ENCODE data around the gene ABCC9.

ABCC9 gene

DNA sequence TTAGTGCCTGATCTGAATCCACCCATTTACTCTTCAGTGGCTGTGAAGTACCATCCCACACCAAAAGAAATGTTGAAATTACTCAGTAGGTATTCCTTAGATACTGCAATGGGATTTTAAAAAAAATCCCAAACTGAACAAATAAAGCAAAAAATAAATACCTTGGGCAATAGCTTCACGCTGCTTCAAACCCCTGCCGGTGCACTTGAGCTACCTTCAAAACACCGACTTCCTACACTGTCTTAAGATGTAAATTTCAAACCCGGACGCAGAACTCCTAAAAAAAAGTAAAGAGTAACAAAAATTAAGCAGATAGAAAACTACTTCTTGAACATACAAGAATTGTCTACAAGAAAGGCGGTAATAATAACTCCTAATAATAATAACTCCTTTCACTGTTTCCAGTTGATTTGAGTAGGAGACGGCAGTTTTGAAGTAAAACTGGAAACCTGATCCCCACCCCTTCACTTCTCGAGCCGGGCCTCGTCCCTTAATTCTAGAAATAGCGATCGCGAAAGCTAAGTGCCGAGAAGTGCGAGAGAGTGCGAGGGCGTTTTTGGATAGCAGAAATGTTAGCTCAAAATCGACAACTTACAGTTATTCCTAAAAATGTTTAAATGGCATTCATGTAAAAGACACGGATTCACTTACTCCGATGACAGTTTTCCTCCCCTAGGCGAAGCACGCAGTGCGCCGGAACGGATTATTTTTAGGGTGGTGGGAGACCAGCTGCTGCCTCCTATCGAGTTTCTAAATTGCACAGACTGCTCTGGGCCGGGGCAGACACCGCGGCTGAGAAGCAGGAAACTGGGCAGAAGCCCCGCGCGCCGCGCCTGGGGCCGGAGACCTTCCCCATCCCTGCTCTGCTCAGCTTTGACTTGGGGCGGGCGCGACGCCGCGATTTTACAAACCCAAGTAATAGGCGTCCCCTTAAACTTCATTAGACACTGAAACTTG lies at the start of gene ABCC9:
TSS of gene ABCC9 (minus strand) at position 878 of the 957 bp plus-strand sequence. CDS start 4,752 bp downstream, outside the sequence.
- DNase-seq, result no peak

DNA sequence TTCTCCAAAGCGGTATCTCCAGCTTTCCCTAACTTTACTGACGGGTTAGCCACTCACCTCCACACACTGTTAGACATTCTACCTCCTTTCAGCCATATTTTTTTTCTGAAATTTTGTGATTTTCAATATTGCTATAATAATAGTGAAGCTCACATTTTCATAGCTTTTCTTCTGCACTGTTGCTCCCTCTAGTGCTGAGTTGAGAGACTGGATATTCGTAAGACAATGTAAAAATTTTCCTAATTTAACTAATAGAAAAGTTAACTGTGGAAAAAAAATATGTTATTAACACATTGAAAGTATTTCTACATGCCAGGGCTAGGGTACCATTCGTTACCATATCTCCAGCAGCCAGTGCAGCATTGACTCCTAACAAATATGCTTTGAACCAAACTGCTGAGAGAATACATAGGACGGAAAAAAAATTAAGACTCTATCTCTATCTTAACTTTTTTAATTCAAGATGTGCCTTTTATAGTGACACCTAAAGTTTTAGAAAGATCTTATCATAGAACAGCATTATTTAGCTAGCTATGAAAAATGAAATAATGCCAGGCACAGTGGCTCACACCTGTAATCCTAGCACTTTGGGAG lies 48.7 kb upstream of the ABCC9 start:
- peak; percentile 2 for DNase-seq

DNA sequence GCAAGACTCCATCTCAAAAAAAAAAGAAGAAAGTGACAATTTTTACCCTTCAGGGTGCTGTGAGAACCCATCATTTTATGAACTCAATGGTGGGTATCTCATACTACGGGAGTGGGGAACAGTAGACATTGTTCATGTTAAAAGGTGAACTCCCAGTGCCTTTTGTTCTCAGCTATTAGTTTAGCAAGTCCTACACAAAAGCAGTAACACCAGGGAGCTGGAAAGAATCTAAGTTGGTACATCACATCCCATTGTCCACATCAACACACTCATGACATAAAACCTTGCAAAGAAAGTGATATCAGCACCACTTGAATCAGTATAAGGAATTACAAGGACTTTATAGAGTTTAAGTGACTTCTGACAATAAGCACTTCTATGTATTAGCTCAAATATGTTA lies 47.4 kb upstream of the ABCC9 start:
- no peak for DNase-seq

DNA sequence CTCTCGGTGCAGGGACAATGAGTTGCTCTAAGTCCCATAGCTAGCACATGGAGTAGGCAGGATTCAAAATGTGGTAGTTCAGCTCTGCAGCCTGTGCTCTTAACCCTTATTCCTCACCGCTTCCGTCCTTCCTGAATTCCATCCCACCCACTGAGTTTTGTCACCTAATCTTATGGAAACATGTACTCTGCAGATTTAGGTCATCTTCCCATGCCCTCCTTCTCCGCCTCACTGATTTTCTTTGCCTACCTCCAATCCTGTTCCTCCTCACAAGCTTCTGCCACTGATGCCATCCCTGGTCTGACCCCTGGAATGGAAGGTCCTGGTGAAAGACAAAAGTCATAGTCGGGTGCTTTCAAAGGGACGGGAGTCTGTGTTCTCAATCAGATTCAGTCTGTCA lies 46.5 kb upstream of the ABCC9 start:
- DNase-seq, result no peak

DNA sequence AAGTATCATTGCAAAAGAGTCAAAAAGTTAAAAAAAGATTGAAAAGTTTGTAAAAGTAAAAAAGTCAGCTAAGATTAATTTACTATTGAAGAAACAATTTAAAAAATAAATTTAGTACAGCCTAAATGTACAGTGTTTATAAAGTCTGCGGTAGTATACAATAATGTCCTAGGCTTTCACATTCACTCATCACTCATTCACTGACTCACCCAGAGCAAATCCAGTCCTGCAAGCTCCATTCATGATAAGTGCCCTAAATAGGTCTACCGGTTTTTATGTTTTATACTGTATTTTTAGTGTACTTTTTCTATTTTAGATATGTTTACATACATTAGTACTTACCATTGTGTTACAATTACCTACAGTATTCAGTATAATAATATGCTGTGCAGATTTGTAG lies 43.9 kb upstream of the ABCC9 start:
- no peak for DNase-seq

DNA sequence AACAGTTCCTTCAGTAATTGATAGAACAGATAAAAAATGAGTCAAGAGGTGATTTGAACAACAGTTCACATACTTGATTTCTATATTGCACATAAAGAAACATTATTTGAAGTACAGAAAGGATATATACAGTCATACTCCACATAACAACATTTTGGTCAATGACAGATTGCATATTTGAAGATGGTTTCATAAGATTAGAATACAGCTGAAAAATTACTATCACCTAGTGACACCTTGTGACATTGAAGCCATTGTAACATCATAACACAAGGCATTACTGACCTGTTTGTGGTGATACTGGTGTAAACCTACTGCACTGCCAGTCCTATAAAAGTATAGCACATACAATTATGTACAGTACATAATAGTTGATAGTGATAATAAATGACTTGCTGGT lies 43.1 kb upstream of the ABCC9 start:
- no peak for DNase-seq

DNA sequence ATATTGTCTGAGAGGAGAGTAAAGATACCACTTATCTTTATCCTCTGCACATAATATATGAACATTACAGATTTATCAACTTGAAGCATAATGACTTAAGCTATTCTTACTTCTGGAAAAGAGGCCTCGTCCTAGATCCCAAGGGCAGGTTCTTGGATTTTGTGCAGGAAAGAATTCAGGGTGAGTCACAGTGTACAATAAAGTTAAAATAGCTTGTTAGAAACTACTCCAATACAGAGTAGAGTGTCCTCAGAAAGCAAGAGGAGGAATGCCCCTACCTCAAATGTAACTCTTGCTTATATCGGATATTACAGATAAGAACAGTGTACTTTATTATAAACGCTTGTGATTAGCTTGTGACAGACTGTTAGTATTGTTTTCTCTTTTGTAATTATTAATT lies 41.9 kb upstream of the ABCC9 start:
- DNase-seq, result no peak

DNA sequence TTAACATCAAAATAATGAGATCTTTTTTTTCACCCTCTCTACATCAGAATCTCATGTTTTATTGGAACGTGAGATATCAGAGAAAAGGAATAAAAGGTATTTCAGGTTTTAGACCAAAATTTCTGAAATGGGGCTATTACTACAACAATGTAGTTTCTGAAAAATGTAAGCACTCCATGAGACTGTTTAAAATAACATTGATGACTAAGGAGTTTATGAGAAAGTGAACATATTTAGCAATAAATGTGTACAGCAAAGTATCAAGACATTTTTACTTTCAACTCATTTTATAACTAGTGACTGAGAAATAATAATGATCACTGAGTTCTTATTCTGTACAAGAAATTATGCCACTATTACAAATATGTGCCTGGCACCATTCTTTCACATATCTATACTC lies 39.3 kb upstream of the ABCC9 start:
- DNase-seq, result no peak

DNA sequence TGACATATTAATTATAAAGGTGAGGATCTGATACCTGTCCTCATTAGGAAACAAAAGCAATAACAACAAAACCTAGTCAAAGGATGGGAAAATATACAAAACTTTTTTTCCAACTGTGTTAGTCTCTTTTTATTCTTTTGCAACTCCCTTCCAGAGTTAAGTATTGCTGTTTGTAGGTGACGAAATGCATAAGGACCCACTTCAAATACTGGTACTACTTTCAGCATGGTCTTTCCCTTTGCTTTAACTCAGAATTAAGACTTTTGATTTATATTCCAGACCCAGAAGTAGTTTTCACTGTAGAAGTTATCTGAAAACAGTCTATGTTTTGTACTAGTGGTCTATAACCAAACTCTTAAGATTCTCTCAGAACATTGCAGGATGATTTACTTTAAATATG lies 34.1 kb upstream of the ABCC9 start:
- no peak for DNase-seq

DNA sequence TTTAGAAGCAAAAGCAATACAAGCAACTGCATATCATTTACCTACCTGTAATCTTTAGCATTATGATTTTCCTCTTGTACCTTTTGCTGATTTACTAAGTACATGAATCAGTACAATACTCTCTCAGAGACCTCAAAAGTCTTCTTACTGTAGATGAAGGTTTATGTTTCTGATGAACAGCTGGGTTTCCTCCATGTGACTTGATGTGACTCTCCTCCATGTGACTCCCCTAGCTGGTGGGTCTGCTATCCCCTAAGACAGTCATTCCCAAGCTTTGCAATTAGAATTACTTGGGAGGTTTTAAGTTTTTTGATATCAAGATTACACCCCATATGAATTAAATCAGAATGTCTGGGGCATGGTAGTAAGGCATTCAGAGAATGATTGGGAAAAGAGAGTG lies 32.0 kb upstream of the ABCC9 start:
- no peak for DNase-seq

DNA sequence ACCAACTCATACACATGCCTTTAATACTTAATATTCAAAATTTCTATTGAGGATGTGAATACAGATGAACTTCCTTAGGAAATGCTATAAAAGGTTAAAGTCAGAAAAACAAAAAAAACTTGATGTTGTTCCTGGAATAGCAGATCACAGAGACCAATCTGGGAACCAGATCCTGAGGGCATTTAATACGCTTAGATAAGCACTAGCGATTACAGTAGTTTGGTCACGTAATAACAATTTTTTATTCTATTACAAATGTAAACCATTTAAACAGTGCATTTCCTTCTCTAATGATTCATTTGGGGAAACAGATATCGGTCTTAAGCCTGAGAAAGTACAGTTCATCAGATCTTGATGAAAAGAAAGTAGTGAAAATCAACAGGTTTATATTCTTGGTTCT lies 30.8 kb upstream of the ABCC9 start:
- DNase-seq, result no peak

DNA sequence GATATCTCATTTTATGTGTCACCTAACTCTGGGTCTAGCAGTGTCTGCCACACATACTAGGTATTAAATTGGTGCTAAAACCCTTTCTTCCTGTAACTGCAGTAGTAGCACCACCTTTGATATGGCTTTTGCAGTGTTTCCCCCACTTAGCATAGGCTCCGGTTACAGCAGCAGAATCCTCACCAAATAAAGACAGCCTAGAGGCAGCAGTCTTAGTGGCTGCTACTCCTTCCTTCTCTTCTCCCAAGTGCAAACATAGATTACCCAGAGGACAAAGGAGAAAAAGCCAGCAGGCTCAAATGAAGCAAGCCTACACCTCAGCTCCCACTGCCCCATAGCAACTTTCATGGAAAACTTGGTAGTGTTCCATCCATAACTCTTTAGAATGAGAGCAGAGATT lies 30.1 kb upstream of the ABCC9 start:
- DNase-seq, result no peak

DNA sequence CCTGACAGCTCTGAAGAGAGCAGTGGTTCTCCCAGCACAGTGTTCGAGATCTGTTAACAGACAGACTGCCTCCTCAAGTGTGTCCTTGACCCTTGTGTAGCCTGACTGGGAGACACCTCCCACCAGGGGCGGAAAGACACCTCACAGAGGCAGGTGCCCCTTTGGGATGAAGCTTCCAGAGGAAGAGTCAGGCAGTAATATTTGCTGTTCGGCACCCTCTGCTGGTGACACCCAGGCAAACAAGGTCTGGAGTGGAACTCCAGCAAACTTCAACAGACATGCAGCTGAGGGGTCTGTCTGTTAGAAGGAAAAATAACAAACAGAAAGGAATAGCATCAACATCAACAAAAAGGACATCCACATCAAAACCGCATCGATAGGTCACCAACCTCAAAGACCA lies 21.6 kb upstream of the ABCC9 start:
- no peak for DNase-seq

DNA sequence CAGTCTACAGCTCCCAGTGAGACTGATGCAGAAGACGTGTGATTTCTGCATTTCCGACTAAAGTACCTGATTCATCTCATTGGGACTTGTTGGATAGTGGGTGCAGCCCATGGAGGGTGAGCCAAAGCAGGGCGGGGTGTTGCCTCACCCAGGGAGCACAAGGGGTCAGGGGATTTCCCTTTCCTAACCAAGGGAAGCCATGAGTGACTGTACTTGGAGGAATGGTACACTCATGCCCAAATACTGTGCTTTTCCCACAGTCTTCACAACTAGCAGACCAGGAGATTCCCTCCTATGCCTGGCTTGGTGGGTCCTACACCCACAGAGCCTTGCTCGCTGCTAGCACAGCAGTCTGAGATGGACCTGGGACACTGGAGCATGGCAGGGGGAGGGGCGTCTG lies 21.0 kb upstream of the ABCC9 start:
- DNase-seq, result no peak

DNA sequence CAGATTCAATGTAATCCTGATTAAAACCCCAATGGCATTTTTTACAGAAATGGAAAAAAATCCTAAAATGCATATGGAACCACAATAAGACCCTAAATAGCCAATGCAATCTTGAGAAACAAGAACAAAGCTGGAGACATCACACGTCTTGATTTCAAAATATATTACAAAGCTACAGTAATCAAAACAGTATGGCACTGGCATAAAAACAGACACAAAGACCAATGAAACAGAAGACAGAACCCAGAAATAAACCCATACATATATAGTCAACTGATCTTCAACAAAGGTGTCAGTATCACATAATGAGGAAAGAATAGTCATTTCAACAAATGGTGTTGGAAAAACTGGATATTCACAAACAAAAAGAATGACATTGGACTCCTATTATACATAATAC lies 9.4 kb upstream of the ABCC9 start:
- DNase-seq, result no peak

DNA sequence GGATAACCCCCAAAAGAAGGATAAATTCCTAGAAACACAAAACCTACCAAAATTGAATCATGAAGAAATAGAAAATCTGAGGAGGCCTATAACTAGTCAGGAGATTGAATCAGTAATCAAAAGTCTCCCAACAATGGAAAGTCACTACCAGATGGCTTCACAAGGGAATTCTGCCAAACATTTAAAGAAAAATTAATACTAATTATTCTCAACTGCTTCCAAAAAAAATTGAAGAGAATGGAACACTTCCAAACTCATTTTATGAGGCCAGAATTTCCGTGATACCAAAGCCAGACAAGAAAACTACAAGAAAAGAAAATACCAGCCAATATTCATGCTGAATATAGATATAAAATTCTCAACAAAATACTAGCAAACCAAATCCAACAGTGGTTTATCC lies 7.8 kb upstream of the ABCC9 start:
- no peak for DNase-seq

DNA sequence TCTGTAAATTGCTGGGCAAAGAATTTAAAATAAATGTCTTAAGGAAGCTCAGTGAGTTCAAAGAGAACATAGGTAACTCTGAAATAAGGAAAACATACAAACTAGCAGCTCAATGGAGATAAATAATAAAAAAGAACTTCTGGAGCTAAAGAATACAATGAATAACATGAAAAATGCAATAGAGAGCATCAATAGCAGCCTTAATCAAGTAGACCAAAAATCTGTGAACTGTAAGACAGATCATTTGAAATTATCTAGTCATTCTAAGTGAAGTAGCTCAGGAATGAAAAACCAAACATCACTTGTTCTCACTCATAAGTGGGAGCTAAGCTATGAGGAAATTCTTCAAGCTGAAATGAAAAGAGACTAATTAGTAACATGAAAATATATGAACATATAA lies 5.8 kb upstream of the ABCC9 start:
- DNase-seq, result no peak

DNA sequence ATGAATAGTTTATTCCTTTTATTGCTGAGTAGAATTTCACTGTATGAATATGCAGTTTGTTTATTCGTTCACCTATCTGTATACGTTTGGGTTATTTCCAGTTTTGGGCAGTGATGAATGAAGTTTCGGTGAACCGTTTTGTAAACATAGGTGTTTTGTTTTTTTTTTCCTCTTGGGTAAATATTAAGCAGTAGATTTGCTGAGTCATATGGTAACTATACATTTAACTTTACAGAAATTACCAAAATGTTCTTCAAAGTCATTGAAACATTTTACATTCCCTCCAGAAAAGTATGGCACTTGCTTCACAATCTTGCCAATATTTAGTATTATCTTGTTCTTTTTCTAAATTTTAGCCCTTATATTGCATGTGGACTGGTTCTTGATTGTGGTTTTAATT lies 3.8 kb upstream of the ABCC9 start:
- no peak for DNase-seq

DNA sequence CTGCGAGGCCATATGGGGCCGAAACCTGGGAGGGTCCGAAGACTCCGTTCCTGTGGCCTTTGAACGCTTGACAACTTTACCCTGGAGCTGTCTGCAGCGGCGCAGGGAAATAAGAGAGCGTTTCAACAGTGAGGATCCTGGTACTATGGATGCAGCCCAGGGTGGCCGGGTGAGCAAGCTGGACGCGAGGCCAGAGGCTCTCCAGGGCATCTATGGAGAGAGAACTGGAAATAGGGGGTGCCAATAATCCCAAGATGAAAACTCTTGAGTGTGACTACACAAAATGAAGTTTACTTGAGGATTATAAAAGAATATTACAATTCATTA lies 1.1 kb upstream of the ABCC9 start:
- no peak for DNase-seq

DNA sequence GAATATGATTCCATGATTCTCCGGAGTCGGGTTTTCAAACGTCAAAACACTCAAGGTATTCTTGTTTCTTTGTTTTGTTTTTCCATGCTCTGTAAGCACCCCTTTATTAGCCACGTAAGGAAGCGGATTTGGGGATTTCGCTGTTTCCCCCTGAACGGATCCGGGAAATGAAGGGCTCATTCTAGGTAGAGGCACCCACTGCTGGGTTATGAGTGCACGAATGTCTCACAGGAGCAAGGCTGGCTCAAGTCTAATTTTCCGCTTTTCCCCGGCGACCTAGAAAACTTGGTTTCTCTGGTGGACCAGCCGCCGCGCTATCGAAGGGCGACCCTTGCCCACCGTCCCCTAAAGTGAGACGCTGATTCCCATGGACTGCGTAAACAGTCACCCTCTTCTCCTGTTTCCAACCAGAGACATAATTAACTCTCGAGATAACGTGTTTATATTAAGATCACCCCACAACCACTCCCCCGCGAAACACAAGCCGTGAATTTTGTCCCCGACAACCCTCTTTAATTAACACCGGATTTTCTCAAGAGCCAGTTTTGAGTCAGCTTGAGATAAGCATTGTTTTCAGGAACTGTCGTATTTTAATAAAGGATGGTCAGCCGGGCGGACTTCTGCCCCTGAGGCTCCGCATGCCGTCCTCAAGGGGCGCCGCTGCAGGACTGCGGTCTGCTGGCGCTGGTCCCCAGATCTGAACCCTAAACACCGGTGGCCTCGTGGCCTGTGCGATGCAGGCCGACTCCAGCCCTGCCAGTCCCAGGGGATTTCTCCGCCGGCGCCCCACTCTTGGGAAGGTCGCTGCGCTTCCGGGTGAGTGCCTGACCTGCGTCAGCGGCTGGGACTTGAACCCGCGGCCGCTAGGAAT lies 515 bp upstream of the ABCC9 start:
- DNase-seq, result no peak

DNA sequence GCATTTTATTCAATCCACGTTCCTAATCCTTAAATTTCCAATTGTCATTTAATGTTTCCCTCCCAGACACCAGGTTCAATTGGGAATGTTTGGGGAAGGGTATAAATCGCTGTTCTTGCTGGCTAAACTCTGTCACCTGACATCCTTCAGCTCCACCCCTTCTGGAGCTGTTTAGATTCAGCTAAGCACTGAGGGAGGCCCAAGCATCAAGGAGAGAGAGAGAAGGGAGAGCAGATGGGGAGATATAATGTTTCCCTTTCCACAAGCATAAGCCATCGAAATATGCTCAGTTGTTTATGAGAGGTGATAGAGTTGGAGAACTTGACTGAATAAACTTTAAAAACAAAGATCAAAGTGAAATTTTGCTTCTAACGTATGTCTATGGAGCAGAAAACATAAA lies 1.8 kb downstream of the ABCC9 start:
- no peak for DNase-seq

DNA sequence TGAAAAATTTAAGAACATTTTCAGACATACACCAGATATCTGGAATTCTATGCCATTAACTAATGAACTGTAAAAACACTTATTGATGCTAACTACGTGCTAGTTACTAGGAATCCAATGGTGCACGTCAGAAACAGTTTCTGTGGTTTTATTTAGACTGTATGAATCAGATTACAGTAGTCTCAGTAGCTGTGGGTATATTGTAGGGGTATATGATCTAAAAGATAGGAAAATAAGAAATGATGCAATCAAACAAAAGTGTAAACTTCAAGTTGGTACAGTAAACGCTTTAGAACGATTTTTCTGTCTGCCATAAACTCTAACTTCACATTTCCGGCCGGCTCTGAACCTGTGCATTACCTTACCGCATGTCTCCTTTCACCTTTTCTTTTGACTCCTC lies 2.3 kb downstream of the ABCC9 start:
- no peak for DNase-seq

DNA sequence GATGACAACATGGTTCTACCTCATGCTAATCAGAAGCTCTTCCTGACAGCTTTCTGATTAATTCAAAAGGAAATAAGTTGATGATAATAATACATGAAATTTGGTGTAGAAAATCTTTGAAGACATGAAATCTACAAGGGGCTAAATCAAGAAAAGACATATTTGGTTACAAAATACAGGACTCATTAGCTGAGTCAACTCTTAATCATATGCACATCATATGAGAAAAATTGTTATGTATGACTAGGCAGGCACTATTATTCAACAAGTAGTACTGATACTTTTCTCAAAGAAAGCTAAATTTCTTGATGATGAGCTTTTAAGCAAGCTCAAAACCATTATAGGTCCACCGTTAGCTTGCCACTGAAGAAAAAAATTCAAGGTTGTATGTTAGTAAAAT lies 7.1 kb downstream of the ABCC9 start:
- no peak for DNase-seq

DNA sequence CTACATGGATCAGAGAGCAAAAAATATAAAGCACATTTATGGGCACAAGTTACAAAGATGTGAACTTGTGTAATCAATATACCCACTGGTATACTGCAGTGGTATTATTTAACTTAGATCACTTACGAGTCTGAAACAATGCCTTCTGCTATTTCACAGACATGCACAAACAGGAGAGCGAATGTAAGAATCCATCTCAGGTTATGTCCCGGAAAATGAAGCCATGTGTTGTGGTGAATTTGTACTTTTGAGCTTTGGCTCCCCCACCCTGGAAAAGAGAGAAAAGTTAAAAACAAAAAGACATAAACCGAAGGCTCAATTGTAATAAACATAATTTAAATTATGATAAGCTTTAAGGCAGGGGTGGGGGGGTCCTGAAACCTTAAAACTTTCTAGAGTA lies 7.6 kb downstream of the ABCC9 start:
- no peak for DNase-seq
